OCI-M1 (cell line): ENCODE measurements around the gene GCAT.

Experiments used
- DNase-seq: peaks from one replicate; lab custom pipeline; 2025; lab: John Stamatoyannopoulos, UW

The GCAT gene

GRCh38 chr22:37807410-37808293 lies at the start of gene GCAT:
Gene GCAT, plus strand, starts transcription at chr22:37807934. Its CDS starts 34 bp downstream, at chr22:37807968.
- peak; percentile 98 for DNase-seq

GRCh38 chr22:37758694-37759093 lies 49.0 kb upstream of the GCAT start:
- no peak for DNase-seq

- DNase-seq: no peak
Observed at GRCh38 chr22:37759281-37759680, 48.5 kb upstream of the GCAT start.

GRCh38 chr22:37760152-37760551 lies 47.6 kb upstream of the GCAT start:
- DNase-seq: no peak

GRCh38 chr22:37762389-37762836 lies 45.3 kb upstream of the GCAT start:
- peak; percentile 66 for DNase-seq

GRCh38 chr22:37763012-37763411 lies 44.7 kb upstream of the GCAT start:
- DNase-seq: no peak

GRCh38 chr22:37763652-37764051 lies 44.1 kb upstream of the GCAT start:
- DNase-seq: no peak

GRCh38 chr22:37764622-37765021 lies 43.1 kb upstream of the GCAT start:
- no peak for DNase-seq

GRCh38 chr22:37765498-37765897 lies 42.2 kb upstream of the GCAT start:
- DNase-seq: no peak

GRCh38 chr22:37765953-37766576 lies 41.7 kb upstream of the GCAT start:
- no peak for DNase-seq

GRCh38 chr22:37768273-37768672 lies 39.5 kb upstream of the GCAT start:
- no peak for DNase-seq

- DNase-seq: no peak
Observed at GRCh38 chr22:37769056-37769455, 38.7 kb upstream of the GCAT start.

GRCh38 chr22:37771081-37771480 lies 36.7 kb upstream of the GCAT start:
- DNase-seq: no peak

- DNase-seq: no peak
Observed at GRCh38 chr22:37771702-37772427, 35.9 kb upstream of the GCAT start.

GRCh38 chr22:37774728-37775127 lies 33.0 kb upstream of the GCAT start:
- no peak for DNase-seq

- DNase-seq: no peak
Observed at GRCh38 chr22:37775785-37776638, 31.7 kb upstream of the GCAT start.

- no peak for DNase-seq
Observed at GRCh38 chr22:37776639-37777005, 31.1 kb upstream of the GCAT start.

GRCh38 chr22:37777122-37777687 lies 30.5 kb upstream of the GCAT start:
- peak; percentile 79 for DNase-seq

- no peak for DNase-seq
Observed at GRCh38 chr22:37778370-37779009, 29.2 kb upstream of the GCAT start.

- peak; percentile 5 for DNase-seq
Observed at GRCh38 chr22:37781434-37782059, 26.2 kb upstream of the GCAT start.
